Transverse colon (tissue), 3 donors: ENCODE results near the gene PALLD.

Experiments
- EP300 ChIP-seq: sonication (generic); formaldehyde crosslinking; IDR thresholded peaks from one replicate; pipeline ENCODE4 v1.6.1; 2017; ENCODE audit warnings: antibody characterized with exemption, low read depth
- TF ChIP-seq, protein P1 (sequence below), 5 experiments: fragments of 200-600 bp in 3 of 5; fragments of 450-650 bp in 2 of 5; sonication (generic) in 3 of 5; IDR thresholded peaks; 1 replicate in 2 of 5; 2 replicates in 3 of 5; pipeline ENCODE4 v1.5.1; 2016 to 2017; ENCODE audit warnings: antibody characterized with exemption in 5 of 5, inconsistent platforms in 3 of 5, mild to moderate bottlenecking in 2 of 5, moderate library complexity in 1 of 5

DNA sequence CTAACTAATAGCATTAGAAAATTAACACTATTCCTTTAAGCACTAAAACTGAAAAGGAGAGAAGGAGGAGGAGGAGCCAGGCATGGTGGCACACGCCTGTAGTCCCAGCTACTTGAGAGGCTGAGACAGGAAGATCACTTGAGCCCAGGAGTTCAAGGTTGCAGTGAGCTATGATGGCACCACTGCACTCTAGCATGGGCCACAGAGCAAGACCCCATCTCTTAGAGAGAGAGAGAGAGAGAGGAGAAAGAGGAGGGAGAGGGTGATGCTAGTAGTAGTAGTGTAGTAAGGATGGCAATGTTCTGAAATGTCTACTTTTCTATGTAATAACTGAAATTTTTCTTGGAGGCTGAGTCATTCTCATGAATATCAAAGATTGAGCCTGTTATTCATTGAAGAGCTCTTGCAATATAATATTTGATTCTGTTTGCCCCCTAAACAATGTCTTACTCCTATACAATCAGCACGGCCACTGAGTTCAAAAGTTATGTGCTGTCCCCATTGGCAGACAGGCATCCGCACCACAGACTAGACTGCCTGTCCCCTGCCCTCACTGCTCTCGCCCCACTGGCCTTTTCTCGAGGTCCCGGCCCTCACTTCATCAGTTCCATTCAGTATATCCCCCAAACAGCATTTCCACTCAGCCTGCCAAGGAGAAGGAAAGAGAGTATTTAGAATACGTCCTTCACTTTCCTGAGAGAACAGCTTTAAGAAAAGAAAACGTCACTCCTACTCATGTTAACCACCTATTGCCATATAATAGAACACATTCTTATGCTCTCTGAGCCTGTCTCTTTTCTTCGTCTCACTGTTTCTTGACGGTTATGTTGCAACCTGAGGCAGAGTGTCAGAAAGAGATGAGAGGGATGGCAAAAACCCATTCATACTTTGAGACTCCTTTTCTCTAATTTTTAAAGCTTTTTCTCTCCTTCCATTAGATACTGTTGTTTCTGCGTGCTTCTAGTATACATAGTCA, 238.1 kb downstream of the PALLD start:
- TF ChIP-seq, protein P1, sequence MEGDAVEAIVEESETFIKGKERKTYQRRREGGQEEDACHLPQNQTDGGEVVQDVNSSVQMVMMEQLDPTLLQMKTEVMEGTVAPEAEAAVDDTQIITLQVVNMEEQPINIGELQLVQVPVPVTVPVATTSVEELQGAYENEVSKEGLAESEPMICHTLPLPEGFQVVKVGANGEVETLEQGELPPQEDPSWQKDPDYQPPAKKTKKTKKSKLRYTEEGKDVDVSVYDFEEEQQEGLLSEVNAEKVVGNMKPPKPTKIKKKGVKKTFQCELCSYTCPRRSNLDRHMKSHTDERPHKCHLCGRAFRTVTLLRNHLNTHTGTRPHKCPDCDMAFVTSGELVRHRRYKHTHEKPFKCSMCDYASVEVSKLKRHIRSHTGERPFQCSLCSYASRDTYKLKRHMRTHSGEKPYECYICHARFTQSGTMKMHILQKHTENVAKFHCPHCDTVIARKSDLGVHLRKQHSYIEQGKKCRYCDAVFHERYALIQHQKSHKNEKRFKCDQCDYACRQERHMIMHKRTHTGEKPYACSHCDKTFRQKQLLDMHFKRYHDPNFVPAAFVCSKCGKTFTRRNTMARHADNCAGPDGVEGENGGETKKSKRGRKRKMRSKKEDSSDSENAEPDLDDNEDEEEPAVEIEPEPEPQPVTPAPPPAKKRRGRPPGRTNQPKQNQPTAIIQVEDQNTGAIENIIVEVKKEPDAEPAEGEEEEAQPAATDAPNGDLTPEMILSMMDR (IDR thresholded peaks at IDR 0.05) = no peak
- no peak for TF ChIP-seq EP300
